SH-SY5Y (cell line): Measurements from ENCODE around the gene STX2.

Experiments used
- GATA2 ChIP-seq: IDR thresholded peaks from 2 replicates; pipeline ENCODE4 v1.6.1; 2011; ENCODE audit warnings: mild to moderate bottlenecking, low read depth, low read length
- GATA3 ChIP-seq: IDR thresholded peaks from 2 replicates; pipeline ENCODE4 v1.6.1; 2011; ENCODE audit warnings: low read depth, mild to moderate bottlenecking, low read length, moderate library complexity

DNA sequence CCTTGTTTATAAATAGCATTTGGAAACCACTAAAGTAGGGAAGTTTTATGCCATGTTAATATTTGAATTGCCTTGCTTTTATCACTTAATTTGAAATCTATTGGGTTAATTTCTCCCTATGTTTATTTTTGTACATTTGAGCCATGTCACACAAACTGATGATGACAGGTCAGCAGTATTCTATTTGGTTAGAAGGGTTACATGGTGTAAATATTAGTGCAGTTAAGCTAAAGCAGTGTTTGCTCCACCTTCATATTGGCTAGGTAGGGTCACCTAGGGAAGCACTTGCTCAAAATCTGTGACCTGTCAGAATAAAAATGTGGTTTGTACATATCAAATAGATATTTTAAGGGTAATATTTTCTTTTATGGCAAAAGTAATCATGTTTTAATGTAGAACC is 37.2 kb upstream of the STX2 start:
- no peak for TF ChIP-seq GATA2
- TF ChIP-seq GATA3, result no peak
